Measurements from ENCODE around the gene NATD1.

NATD1 gene

DNA sequence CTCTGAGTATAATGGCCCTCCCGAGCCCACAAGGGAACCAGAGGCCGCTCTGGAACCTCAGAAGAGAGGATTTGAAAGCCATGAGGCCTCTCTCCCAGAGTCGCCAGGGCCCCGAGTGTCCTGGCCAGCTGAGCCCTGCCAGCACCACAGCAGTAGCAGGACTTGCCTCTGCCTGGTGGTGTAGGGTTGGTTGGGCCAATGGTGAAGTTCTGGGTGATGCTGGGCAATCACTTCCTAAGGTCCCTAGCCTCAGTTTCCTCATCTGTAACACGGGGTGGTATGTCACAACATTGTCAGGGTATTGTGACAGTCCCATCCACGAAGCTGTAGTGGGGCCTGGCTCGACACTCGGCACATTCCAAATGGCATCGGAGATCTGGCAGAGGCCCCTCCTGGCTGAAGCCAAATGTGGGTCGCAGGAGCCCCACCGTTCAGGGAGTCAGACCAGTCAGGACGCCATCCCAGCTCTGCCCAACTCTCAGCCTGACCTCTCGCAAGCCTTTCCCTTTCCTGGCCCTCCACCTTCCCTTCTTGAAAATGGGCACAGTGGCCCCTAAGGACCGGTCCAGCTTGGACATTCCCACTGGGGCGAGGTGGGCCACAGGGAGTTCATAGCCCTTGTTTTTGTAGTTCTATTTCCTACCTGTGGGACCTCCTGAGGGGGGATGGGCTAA, 1.7 kb downstream of the NATD1 start:
- peaks cover 4% of the 10 kb centered on the region for H3K4me1 ChIP-seq (ENCODE audit: control insufficient read depth, low read depth, low read length)
- no peak overlapping the region for H3K4me3 ChIP-seq (ENCODE audit: low read length)
- no peak overlapping the region for H2BK120ac ChIP-seq (ENCODE audit: low read depth, low read length)
- H3K23ac ChIP-seq (ENCODE audit: low read length): no peak overlapping the region
- H3K56ac ChIP-seq (ENCODE audit: low read length): no peak overlapping the region
- H2BK5ac ChIP-seq (ENCODE audit: low read length): no peak overlapping the region
- DNase-seq: no peak
- no peak overlapping the region for H3K27ac ChIP-seq (ENCODE audit: low read depth, low read length)
- H3K36me3 ChIP-seq (ENCODE audit: control insufficient read depth, insufficient read depth, low read length): no peaks in the 10 kb centered on the region
- H2BK15ac ChIP-seq (replicated peaks; ENCODE audit: low read depth): no peak overlapping the region
- no peak overlapping the region for H3K4ac ChIP-seq (ENCODE audit: low read depth, low read length)
- peaks cover 2% of the 10 kb centered on the region for H3K79me1 ChIP-seq (ENCODE audit: low read length)
- H3K4me2 ChIP-seq (ENCODE audit: low read length): no peak overlapping the region
- no peak overlapping the region for H4K5ac ChIP-seq (ENCODE audit: low read length)
- H2AK5ac ChIP-seq (ENCODE audit: low read length): no peak overlapping the region
- no peak overlapping the region for H3K9ac ChIP-seq (ENCODE audit: low read length)
- H3K27me3 ChIP-seq (ENCODE audit: insufficient read depth, low read length, poor library complexity): no peaks in the 10 kb centered on the region
- H3K18ac ChIP-seq (ENCODE audit: low read length): no peak overlapping the region
- no peak overlapping the region for H4K8ac ChIP-seq (ENCODE audit: low read depth, low read length)
- no CpG with 5 or more reads among the region's 15 CpGs for WGBS (ENCODE audit: extremely low coverage, insufficient coverage, low lambda C conversion rate)
- H3K79me2 ChIP-seq (ENCODE audit: control insufficient read depth, insufficient read depth, low read length): no peaks in the 10 kb centered on the region

DNA sequence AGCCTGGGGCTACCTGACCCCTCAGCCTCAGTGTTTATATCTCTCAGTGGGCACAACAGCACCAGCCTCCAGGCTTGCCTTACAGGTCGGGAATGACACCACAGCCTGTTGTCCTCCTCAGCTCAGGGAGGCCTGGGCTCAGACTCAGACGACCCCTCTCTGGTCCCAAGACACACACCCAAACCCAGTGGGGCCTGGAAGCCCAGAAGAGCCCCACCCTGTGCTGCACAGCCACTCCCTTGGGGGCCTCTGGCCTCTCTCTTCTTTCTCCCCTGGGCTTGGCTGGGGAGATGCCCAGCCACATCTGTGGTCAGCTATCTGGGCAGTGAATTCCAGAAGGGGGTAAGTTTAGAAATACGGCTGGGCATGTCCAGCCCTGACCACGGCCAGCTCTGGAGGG, 2.4 kb downstream of the NATD1 start:
- Histone ChIP-seq H3K4me2 (ENCODE audit: low read length) (no peak overlapping the region), H3K4me1 (ENCODE audit: control insufficient read depth, low read depth, low read length) (peaks cover 4% of the 10 kb centered on the region), H4K8ac (ENCODE audit: low read depth, low read length) (no peak overlapping the region), H2BK15ac (replicated peaks; ENCODE audit: low read depth) (no peak overlapping the region), H3K9ac (ENCODE audit: low read length) (no peak overlapping the region), H2AK5ac (ENCODE audit: low read length) (no peak overlapping the region), H3K79me2 (ENCODE audit: control insufficient read depth, insufficient read depth, low read length) (no peaks in the 10 kb centered on the region), H3K4ac (ENCODE audit: low read depth, low read length) (no peak overlapping the region), H4K5ac (ENCODE audit: low read length) (no peak overlapping the region), H3K4me3 (ENCODE audit: low read length) (no peak overlapping the region), H3K27ac (ENCODE audit: low read depth, low read length) (no peak overlapping the region), H2BK120ac (ENCODE audit: low read depth, low read length) (no peak overlapping the region), H3K27me3 (ENCODE audit: insufficient read depth, low read length, poor library complexity) (no peaks in the 10 kb centered on the region), H3K18ac (ENCODE audit: low read length) (no peak overlapping the region), H3K36me3 (ENCODE audit: control insufficient read depth, insufficient read depth, low read length) (no peaks in the 10 kb centered on the region), H2BK5ac (ENCODE audit: low read length) (no peak overlapping the region), H3K23ac (ENCODE audit: low read length) (no peak overlapping the region), H3K56ac (ENCODE audit: low read length) (no peak overlapping the region), H3K79me1 (ENCODE audit: low read length) (peaks cover 2% of the 10 kb centered on the region)
- DNase-seq: no peak
- no CpG with 5 or more reads among the region's 4 CpGs for WGBS (ENCODE audit: extremely low coverage, insufficient coverage, low lambda C conversion rate)

GRCh38 chr17:21249920-21250703, 3.1 kb downstream of the NATD1 start:
- DNase-seq: no peak
- Histone ChIP-seq H4K8ac (ENCODE audit: low read depth, low read length) (no peak overlapping the region), H4K5ac (ENCODE audit: low read length) (no peak overlapping the region), H3K79me2 (ENCODE audit: control insufficient read depth, insufficient read depth, low read length) (no peaks in the 10 kb centered on the region), H3K23ac (ENCODE audit: low read length) (no peak overlapping the region), H3K56ac (ENCODE audit: low read length) (no peak overlapping the region), H2AK5ac (ENCODE audit: low read length) (no peak overlapping the region), H3K27ac (ENCODE audit: low read depth, low read length) (no peak overlapping the region), H3K4me1 (ENCODE audit: control insufficient read depth, low read depth, low read length) (peaks cover 4% of the 10 kb centered on the region), H3K36me3 (ENCODE audit: control insufficient read depth, insufficient read depth, low read length) (no peaks in the 10 kb centered on the region), H2BK15ac (replicated peaks; ENCODE audit: low read depth) (no peak overlapping the region), H3K18ac (ENCODE audit: low read length) (no peak overlapping the region), H2BK120ac (ENCODE audit: low read depth, low read length) (no peak overlapping the region), H3K27me3 (ENCODE audit: insufficient read depth, low read length, poor library complexity) (no peaks in the 10 kb centered on the region), H3K4ac (ENCODE audit: low read depth, low read length) (no peak overlapping the region), H2BK5ac (ENCODE audit: low read length) (no peak overlapping the region), H3K9ac (ENCODE audit: low read length) (no peak overlapping the region), H3K79me1 (ENCODE audit: low read length) (peaks cover 2% of the 10 kb centered on the region), H3K4me2 (ENCODE audit: low read length) (no peak overlapping the region), H3K4me3 (ENCODE audit: low read length) (no peak overlapping the region)
- WGBS (ENCODE audit: extremely low coverage, insufficient coverage, low lambda C conversion rate): no CpG with 5 or more reads among the region's 7 CpGs

DNA sequence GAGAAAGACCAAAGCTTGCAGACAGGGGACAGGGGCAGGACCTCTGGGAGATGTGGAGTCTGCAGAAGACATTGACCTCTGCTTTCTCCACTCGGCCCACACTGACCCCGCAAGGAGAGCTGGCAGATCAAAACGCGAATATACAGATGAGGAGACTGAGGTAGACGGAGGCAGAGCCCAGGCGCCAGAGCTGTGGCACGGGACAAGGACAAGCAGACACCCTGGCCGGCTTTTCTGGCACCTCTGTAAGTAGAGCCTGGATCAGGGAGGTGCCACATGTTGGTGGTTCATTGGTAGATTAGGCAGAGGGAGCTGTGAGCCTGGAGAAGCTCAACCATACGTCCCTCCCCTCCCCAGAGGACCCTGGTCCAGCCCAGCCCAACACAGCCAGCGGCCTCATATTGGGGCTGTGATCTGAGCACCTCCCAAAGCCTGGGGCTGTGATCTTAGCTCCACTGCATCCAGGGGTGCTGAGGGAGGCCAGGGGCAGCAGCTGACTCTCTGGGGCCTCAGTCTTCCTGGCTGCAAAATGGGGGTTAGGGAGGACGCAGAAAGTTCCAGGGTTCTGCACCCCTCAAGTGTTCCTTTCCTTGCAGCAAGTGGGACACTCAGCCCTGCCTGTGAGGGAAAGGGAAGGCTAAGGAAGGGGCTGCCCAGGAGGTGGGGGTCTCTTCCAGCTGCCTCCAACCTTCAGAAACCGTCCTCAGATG, 4.0 kb downstream of the NATD1 start:
- no peak overlapping the region for H3K9ac ChIP-seq (ENCODE audit: low read length)
- no CpG with 5 or more reads among the region's 12 CpGs for WGBS (ENCODE audit: extremely low coverage, insufficient coverage, low lambda C conversion rate)
- H3K36me3 ChIP-seq (ENCODE audit: control insufficient read depth, insufficient read depth, low read length): no peaks in the 10 kb centered on the region
- no peak overlapping the region for H2BK120ac ChIP-seq (ENCODE audit: low read depth, low read length)
- peaks cover 4% of the 10 kb centered on the region for H3K4me1 ChIP-seq (ENCODE audit: control insufficient read depth, low read depth, low read length)
- H3K27me3 ChIP-seq (ENCODE audit: insufficient read depth, low read length, poor library complexity): no peaks in the 10 kb centered on the region
- H3K27ac ChIP-seq (ENCODE audit: low read depth, low read length): no peak overlapping the region
- H2AK5ac ChIP-seq (ENCODE audit: low read length): no peak overlapping the region
- no peak overlapping the region for H3K56ac ChIP-seq (ENCODE audit: low read length)
- no peak overlapping the region for H3K4me3 ChIP-seq (ENCODE audit: low read length)
- H2BK5ac ChIP-seq (ENCODE audit: low read length): no peak overlapping the region
- H2BK15ac ChIP-seq (replicated peaks; ENCODE audit: low read depth): no peak overlapping the region
- no peak for DNase-seq
- H3K18ac ChIP-seq (ENCODE audit: low read length): no peak overlapping the region
- H3K4ac ChIP-seq (ENCODE audit: low read depth, low read length): no peak overlapping the region
- H3K23ac ChIP-seq (ENCODE audit: low read length): no peak overlapping the region
- no peak overlapping the region for H4K5ac ChIP-seq (ENCODE audit: low read length)
- no peaks in the 10 kb centered on the region for H3K79me2 ChIP-seq (ENCODE audit: control insufficient read depth, insufficient read depth, low read length)
- no peak overlapping the region for H4K8ac ChIP-seq (ENCODE audit: low read depth, low read length)
- peaks cover 2% of the 10 kb centered on the region for H3K79me1 ChIP-seq (ENCODE audit: low read length)
- no peak overlapping the region for H3K4me2 ChIP-seq (ENCODE audit: low read length)

DNA sequence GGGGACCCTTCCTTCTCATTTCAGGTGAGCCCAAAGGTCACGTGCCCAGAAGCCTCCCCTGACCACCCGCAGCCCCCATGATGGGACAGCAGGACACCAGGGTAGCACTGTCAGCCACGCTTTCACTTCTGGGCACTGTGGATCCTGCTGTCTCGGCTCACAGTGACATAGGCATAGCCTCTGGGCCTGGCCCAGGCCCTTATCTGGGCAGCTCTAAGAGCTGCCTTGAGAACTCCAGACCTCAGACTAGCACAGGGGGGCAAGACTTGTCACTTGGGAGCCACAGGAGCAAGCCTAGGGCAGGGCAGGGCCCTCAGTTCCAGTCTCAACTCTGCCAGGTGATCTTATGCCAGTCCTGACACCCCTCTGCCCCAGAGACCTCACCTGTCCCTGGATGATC, 4.7 kb downstream of the NATD1 start:
- Histone ChIP-seq H3K4me1 (ENCODE audit: control insufficient read depth, low read depth, low read length) (no peaks in the 10 kb centered on the region), H3K9ac (ENCODE audit: low read length) (no peak overlapping the region), H4K8ac (ENCODE audit: low read depth, low read length) (no peak overlapping the region), H3K23ac (ENCODE audit: low read length) (no peak overlapping the region), H2AK5ac (ENCODE audit: low read length) (no peak overlapping the region), H3K79me1 (ENCODE audit: low read length) (peaks cover 2% of the 10 kb centered on the region), H2BK120ac (ENCODE audit: low read depth, low read length) (no peak overlapping the region), H3K4me2 (ENCODE audit: low read length) (no peak overlapping the region), H4K5ac (ENCODE audit: low read length) (no peak overlapping the region), H3K4ac (ENCODE audit: low read depth, low read length) (no peak overlapping the region), H3K27me3 (ENCODE audit: insufficient read depth, low read length, poor library complexity) (no peaks in the 10 kb centered on the region), H3K56ac (ENCODE audit: low read length) (no peak overlapping the region), H3K4me3 (ENCODE audit: low read length) (no peak overlapping the region), H2BK5ac (ENCODE audit: low read length) (no peak overlapping the region), H3K79me2 (ENCODE audit: control insufficient read depth, insufficient read depth, low read length) (no peaks in the 10 kb centered on the region), H3K36me3 (ENCODE audit: control insufficient read depth, insufficient read depth, low read length) (no peaks in the 10 kb centered on the region), H3K18ac (ENCODE audit: low read length) (no peak overlapping the region), H2BK15ac (replicated peaks; ENCODE audit: low read depth) (no peak overlapping the region), H3K27ac (ENCODE audit: low read depth, low read length) (no peak overlapping the region)
- DNase-seq: no peak
- no CpG with 5 or more reads among the region's 4 CpGs for WGBS (ENCODE audit: extremely low coverage, insufficient coverage, low lambda C conversion rate)

Data from mesendoderm (in vitro differentiated cells).